ENCODE data around the gene ZNF595.
"Not testable (repeated sequence)": the region's sequence is repeated elsewhere in the genome, so short reads cannot be mapped to it uniquely, and the experiment has no call there.

- not testable (repeated sequence) for TF ChIP-seq POLR2A, CTCF (IDR thresholded peaks at IDR 0.05)
These were observed 24.2 kb upstream of the ZNF595 start for GRCh38 chr4:28767-29542.

All from testis (tissue), 2 donors.